Gastrocnemius medialis (tissue), 4 donors: ENCODE data around the gene FRAS1.

Experiments used
- CTCF ChIP-seq, 5 experiments: fragments of 450-650 bp in 3 of 5; fragments of 200-600 bp in 2 of 5; sonication (generic) in 2 of 5; IDR thresholded peaks in 4 of 5; conservative IDR thresholded peaks in 1 of 5; 1 replicate in 4 of 5; 2 replicates in 1 of 5; pipeline ENCODE4 v1.5.1; 2016 to 2019; ENCODE audit warnings: antibody characterized with exemption in 5 of 5, mild to moderate bottlenecking in 3 of 5, moderate library complexity in 3 of 5
- POLR2A ChIP-seq, 2 donors: fragments of 450-650 bp; IDR thresholded peaks; one replicate each; pipeline ENCODE4 v1.6.1; 2017; ENCODE audit warnings: antibody characterized with exemption in 2 of 2, mild to moderate bottlenecking in 2 of 2, moderate library complexity in 2 of 2

GRCh38 chr4:78512357-78512920 is 455.3 kb downstream of the FRAS1 start:
- TF ChIP-seq CTCF (IDR thresholded peaks at IDR 0.05 in 4 of 5, conservative IDR thresholded peaks at IDR 0.05 in 1 of 5) (no peak), POLR2A (IDR thresholded peaks at IDR 0.05) (no peak)
